GM23338 (cell line): ENCODE results near the gene CCSER2. TPM values are rescaled to one million over a fixed set of nuclear protein-coding genes. Genes with fewer than 3 reads are reported as not detected.

Experiments used
- ATAC-seq: fragments of 200-7000 bp; cut with Tn5 transposase; 3 replicates; pipeline ENCODE4 v1.9.1; 2020
- DNase-seq: peaks from one replicate; pipeline ENCODE4 v3.0.0-alpha.2; 2015; ENCODE audit warnings: low spot score
- H2AFZ ChIP-seq: fragments of 200-600 bp; sonication (generic); 2 replicates; pipeline ENCODE4 v1.8.0; 2016; ENCODE audit warnings: antibody characterized with exemption, mild to moderate bottlenecking, moderate library complexity
- H3F3A ChIP-seq: fragments of 200-600 bp; sonication (generic); replicated peaks from 2 replicates; pipeline ENCODE4 v1.8.0; 2017; ENCODE audit warnings: antibody characterized with exemption, mixed run types, low read depth
- H3K27ac ChIP-seq: fragments of 200-600 bp; sonication (generic); 2 replicates; pipeline ENCODE4 v1.6.1; 2016; ENCODE audit warnings: low read depth
- H3K27me3 ChIP-seq: fragments of 200-600 bp; sonication (generic); 2 replicates; pipeline ENCODE4 v1.8.0; 2016; ENCODE audit warnings: mild to moderate bottlenecking, mixed run types, moderate library complexity; ENCODE audit not compliant: insufficient read depth
- H3K36me3 ChIP-seq: fragments of 200-600 bp; sonication (generic); 2 replicates; pipeline ENCODE4 v1.8.0; 2016; ENCODE audit warnings: mild to moderate bottlenecking; ENCODE audit not compliant: insufficient read depth
- H3K4me1 ChIP-seq: fragments of 200-600 bp; sonication (generic); 2 replicates; pipeline ENCODE4 v1.8.0; 2016; ENCODE audit warnings: mild to moderate bottlenecking, moderate library complexity; ENCODE audit not compliant: insufficient read depth
- H3K4me2 ChIP-seq: fragments of 200-600 bp; sonication (generic); 2 replicates; pipeline ENCODE4 v1.7.1; 2017; ENCODE audit warnings: mixed run types
- H3K4me3 ChIP-seq: fragments of 200-600 bp; sonication (generic); 2 replicates; pipeline ENCODE4 v1.6.1; 2016; ENCODE audit warnings: mixed run types
- H3K79me2 ChIP-seq: fragments of 200-600 bp; sonication (generic); replicated peaks from 2 replicates; pipeline ENCODE4 v1.8.0; 2017; ENCODE audit warnings: mild to moderate bottlenecking; ENCODE audit not compliant: insufficient read depth
- H3K9me2 ChIP-seq: fragments of 200-600 bp; sonication (generic); 2 replicates; pipeline ENCODE4 v1.8.0; 2017; ENCODE audit not compliant: insufficient read depth
- H4K20me1 ChIP-seq: fragments of 200-600 bp; sonication (generic); replicated peaks from 2 replicates; pipeline ENCODE4 v1.8.0; 2017; ENCODE audit warnings: mild to moderate bottlenecking; ENCODE audit not compliant: insufficient read depth
- H3K27ac Mint-ChIP-seq: 2 replicates; pipeline ENCODE4 v1.8.0; 2020; ENCODE audit warnings: inconsistent platforms, mild to moderate bottlenecking, moderate library complexity, mixed read lengths
- H3K27me3 Mint-ChIP-seq: 3 replicates; pipeline ENCODE4 v1.8.0; 2022; ENCODE audit warnings: low read depth, mild to moderate bottlenecking, moderate library complexity, mixed read lengths, inconsistent platforms; ENCODE audit not compliant: insufficient read depth, poor library complexity
- H3K36me3 Mint-ChIP-seq: 3 replicates; pipeline ENCODE4 v1.8.0; 2021; ENCODE audit warnings: low read depth, mild to moderate bottlenecking, inconsistent platforms, moderate library complexity, mixed read lengths
- H3K4me1 Mint-ChIP-seq: 3 replicates; pipeline ENCODE4 v1.8.0; 2020; ENCODE audit warnings: mild to moderate bottlenecking, inconsistent platforms, mixed read lengths
- H3K4me3 Mint-ChIP-seq: 3 replicates; pipeline ENCODE4 v1.8.0; 2021; ENCODE audit warnings: moderate library complexity, mild to moderate bottlenecking, inconsistent platforms, mixed read lengths
- H3K9me3 Mint-ChIP-seq: 3 replicates; pipeline ENCODE4 v1.8.0; 2020; ENCODE audit warnings: moderate library complexity, mild to moderate bottlenecking, inconsistent platforms, mixed read lengths
- CREB1 ChIP-seq: fragments of 250-450 bp; sonication (Bioruptor Pico); IDR thresholded peaks from 2 replicates; pipeline ENCODE4 v1.5.0; 2020; ENCODE audit warnings: low read depth, mild to moderate bottlenecking, moderate library complexity
- EZH2 ChIP-seq: fragments of 200-600 bp; sonication (generic); IDR thresholded peaks from one replicate; pipeline ENCODE4 v1.8.0; 2017; ENCODE audit warnings: antibody characterized with exemption, mild to moderate bottlenecking, low read depth; ENCODE audit not compliant: unreplicated experiment
- EZH2phosphoT487 ChIP-seq: fragments of 200-600 bp; sonication (generic); IDR thresholded peaks from one replicate; pipeline ENCODE4 v1.8.1; 2018; ENCODE audit warnings: antibody characterized with exemption; ENCODE audit not compliant: unreplicated experiment
- JUNB ChIP-seq: IDR thresholded peaks from one replicate; pipeline ENCODE4 v1.6.1; 2016; ENCODE audit warnings: antibody characterized with exemption; ENCODE audit not compliant: unreplicated experiment
- NANOG ChIP-seq: IDR thresholded peaks from 2 replicates; pipeline ENCODE4 v1.6.1; 2016; ENCODE audit warnings: antibody characterized with exemption, borderline replicate concordance
- POLR2AphosphoS5 ChIP-seq: IDR thresholded peaks from 2 replicates; pipeline ENCODE4 v1.6.1; 2016; ENCODE audit warnings: antibody characterized with exemption, low read depth
- REST ChIP-seq: IDR thresholded peaks from one replicate; pipeline ENCODE4 v1.6.1; 2018; ENCODE audit warnings: antibody characterized with exemption; ENCODE audit not compliant: unreplicated experiment
- STAT1 ChIP-seq: IDR thresholded peaks from one replicate; pipeline ENCODE4 v1.6.1; 2016; ENCODE audit warnings: antibody characterized with exemption; ENCODE audit not compliant: unreplicated experiment
- ZNF114 ChIP-seq: fragments of 250-450 bp; sonication (Bioruptor Pico); IDR thresholded peaks from 2 replicates; pipeline ENCODE4 v1.5.0; 2020; ENCODE audit warnings: mild to moderate bottlenecking, moderate library complexity
- ZNF331 ChIP-seq: fragments of 250-450 bp; sonication (Bioruptor Pico); IDR thresholded peaks from 2 replicates; pipeline ENCODE4 v1.5.0; 2020; ENCODE audit warnings: low read depth, mild to moderate bottlenecking, moderate library complexity
- ZNF462 ChIP-seq: fragments of 250-450 bp; sonication (Bioruptor Pico); IDR thresholded peaks from 2 replicates; pipeline ENCODE4 v1.5.0; 2020; ENCODE audit warnings: mild to moderate bottlenecking, moderate library complexity
- polyA plus RNA-seq: library from polyadenylated mRNA; unstranded; fragments of >200 nt; fragmentation: Nextera tagmentation; extraction: Ambion mirVana; gene quantifications from 2 replicates; pipeline ENCODE4 v1.2.1, GENCODE V29; 2016
- total RNA-seq: library from RNA; depleted of rRNA; stranded (reverse); fragments of >200 nt; shearing (Covaris generic); gene quantifications from 2 replicates; pipeline ENCODE4 v1.2.3, GENCODE V29; 2014
- TF ChIP-seq, protein P1 (sequence below): IDR thresholded peaks from 2 replicates; pipeline ENCODE4 v1.6.1; 2016; ENCODE audit warnings: antibody characterized with exemption
- TF ChIP-seq, protein P2 (sequence below), 2 experiments: fragments of 200-600 bp in 1 of 2; sonication (generic) in 1 of 2; conservative IDR thresholded peaks; 2 replicates each; pipeline versions ENCODE4 v1.5.1 to v1.6.1; 2016 to 2017; ENCODE audit warnings: antibody characterized with exemption in 2 of 2, low read depth in 2 of 2, mild to moderate bottlenecking in 2 of 2, moderate library complexity in 1 of 2

The CCSER2 gene
- total and polyA plus RNA-seq, 2 experiments from 2014 or later = 30.6 to 37.2 TPM

DNA sequence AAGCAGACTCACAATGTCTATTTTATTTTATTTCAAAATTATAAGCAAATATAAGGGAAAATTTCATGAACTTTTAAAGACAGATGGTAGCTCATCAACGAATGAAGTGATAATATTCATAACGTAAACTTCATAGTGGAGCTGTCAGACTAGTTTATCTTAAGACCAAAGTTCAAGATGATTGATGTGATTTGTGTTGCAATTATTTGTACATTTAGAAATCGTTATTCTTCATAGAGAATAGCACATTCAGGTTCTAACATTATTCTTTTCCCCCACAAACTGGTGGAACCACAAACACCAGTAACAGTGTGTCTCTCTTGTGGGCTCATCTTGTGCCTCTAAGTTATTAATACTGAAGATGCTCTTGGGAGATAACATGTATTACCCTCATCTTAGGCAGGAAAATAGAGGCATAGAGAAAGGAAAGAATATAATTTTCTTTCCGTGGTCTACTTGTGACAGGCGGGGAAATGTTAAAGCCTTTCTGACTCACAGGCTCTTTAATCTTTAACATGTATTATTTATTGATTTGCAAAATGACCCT, 37.0 kb downstream of the CCSER2 start:
- Mint-ChIP-seq H3K27ac (no peak overlapping the region), H3K4me1 (peaks cover 18% of the 10 kb centered on the region), H3K9me3 (no peaks in the 10 kb centered on the region), H3K4me3 (no peak overlapping the region), H3K27me3 (no peaks in the 10 kb centered on the region), H3K36me3 (no peaks in the 10 kb centered on the region; the same call in 2 of the 3 replicates)
- peaks cover 8% of the 10 kb centered on the region for H3K4me1 ChIP-seq
- peaks cover 77% of the 10 kb centered on the region for H3K79me2 ChIP-seq
- H3K27ac ChIP-seq = no peak overlapping the region
- ATAC-seq = no peak
- no peaks in the 10 kb centered on the region for H3K36me3 ChIP-seq
- H3K4me3 ChIP-seq = no peak overlapping the region
- H2AFZ ChIP-seq = no peak overlapping the region
- no peaks in the 10 kb centered on the region for H3K9me2 ChIP-seq
- TF ChIP-seq CREB1 (CRISPR knock-in tag) (no peak), EZH2phosphoT487 (no peak), NANOG (no peak), JUNB (no peak), ZNF331 (CRISPR knock-in tag) (no peak), ZNF462 (CRISPR knock-in tag) (no peak), REST (no peak), STAT1 (no peak), POLR2AphosphoS5 (no peak), EZH2 (no peak), ZNF114 (CRISPR knock-in tag) (no peak)
- TF ChIP-seq, protein P1, sequence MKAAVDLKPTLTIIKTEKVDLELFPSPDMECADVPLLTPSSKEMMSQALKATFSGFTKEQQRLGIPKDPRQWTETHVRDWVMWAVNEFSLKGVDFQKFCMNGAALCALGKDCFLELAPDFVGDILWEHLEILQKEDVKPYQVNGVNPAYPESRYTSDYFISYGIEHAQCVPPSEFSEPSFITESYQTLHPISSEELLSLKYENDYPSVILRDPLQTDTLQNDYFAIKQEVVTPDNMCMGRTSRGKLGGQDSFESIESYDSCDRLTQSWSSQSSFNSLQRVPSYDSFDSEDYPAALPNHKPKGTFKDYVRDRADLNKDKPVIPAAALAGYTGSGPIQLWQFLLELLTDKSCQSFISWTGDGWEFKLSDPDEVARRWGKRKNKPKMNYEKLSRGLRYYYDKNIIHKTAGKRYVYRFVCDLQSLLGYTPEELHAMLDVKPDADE = no peak
- TF ChIP-seq, protein P2, sequence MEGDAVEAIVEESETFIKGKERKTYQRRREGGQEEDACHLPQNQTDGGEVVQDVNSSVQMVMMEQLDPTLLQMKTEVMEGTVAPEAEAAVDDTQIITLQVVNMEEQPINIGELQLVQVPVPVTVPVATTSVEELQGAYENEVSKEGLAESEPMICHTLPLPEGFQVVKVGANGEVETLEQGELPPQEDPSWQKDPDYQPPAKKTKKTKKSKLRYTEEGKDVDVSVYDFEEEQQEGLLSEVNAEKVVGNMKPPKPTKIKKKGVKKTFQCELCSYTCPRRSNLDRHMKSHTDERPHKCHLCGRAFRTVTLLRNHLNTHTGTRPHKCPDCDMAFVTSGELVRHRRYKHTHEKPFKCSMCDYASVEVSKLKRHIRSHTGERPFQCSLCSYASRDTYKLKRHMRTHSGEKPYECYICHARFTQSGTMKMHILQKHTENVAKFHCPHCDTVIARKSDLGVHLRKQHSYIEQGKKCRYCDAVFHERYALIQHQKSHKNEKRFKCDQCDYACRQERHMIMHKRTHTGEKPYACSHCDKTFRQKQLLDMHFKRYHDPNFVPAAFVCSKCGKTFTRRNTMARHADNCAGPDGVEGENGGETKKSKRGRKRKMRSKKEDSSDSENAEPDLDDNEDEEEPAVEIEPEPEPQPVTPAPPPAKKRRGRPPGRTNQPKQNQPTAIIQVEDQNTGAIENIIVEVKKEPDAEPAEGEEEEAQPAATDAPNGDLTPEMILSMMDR (conservative IDR thresholded peaks at IDR 0.05; ENCODE audit: low read depth in 2 of 2) = no peak
- H4K20me1 ChIP-seq = no peaks in the 10 kb centered on the region; the same call in 1 of the 2 replicates
- no peaks in the 10 kb centered on the region for H3K27me3 ChIP-seq
- no peak overlapping the region for H3K4me2 ChIP-seq
- no peaks in the 10 kb centered on the region for H3F3A ChIP-seq
- DNase-seq = no peak
